Measurements from ENCODE around the gene DCAF6.

DCAF6 gene

GRCh38 chr1:168007691-168008090 lies 71.2 kb downstream of the DCAF6 start:
- Histone ChIP-seq H3K4me1 (ENCODE audit: low read depth, poor library complexity, severe bottlenecking) (no peaks in the 10 kb centered on the region), H4K20me1 (ENCODE audit: insufficient read depth) (no peaks in the 10 kb centered on the region), H3K4me3 (IDR thresholded peaks at IDR 0.05; ENCODE audit: insufficient read depth, low read depth, low read length) (no peak overlapping the region), H3K36me3 (ENCODE audit: insufficient read depth) (peaks cover 4% of the 10 kb centered on the region; the same call in 1 of the 2 replicates), H3K4me2 (no peak overlapping the region), H3K27ac (no peak overlapping the region), H3K27me3 (ENCODE audit: insufficient read depth, low read depth) (no peaks in the 10 kb centered on the region), H3K79me2 (ENCODE audit: insufficient read depth, low read depth) (no peaks in the 10 kb centered on the region), H2AFZ (ENCODE audit: low read depth) (no peak overlapping the region), H3K9ac (no peak overlapping the region)
- TF ChIP-seq CTCF (conservative IDR thresholded peaks at IDR 0.05; ENCODE audit: low read depth, low read length) = no peak

GRCh38 chr1:168008595-168008994 lies 72.1 kb downstream of the DCAF6 start:
- H3K4me2 ChIP-seq = no peak overlapping the region
- no peaks in the 10 kb centered on the region for H3K79me2 ChIP-seq (ENCODE audit: insufficient read depth, low read depth)
- H2AFZ ChIP-seq (ENCODE audit: low read depth) = no peak overlapping the region
- no peaks in the 10 kb centered on the region for H3K4me1 ChIP-seq (ENCODE audit: low read depth, poor library complexity, severe bottlenecking)
- no peaks in the 10 kb centered on the region for H4K20me1 ChIP-seq (ENCODE audit: insufficient read depth)
- no peak overlapping the region for H3K27ac ChIP-seq
- H3K27me3 ChIP-seq (ENCODE audit: insufficient read depth, low read depth) = no peaks in the 10 kb centered on the region
- TF ChIP-seq CTCF (conservative IDR thresholded peaks at IDR 0.05; ENCODE audit: low read depth, low read length) = no peak
- H3K9ac ChIP-seq = no peak overlapping the region
- no peak overlapping the region for H3K4me3 ChIP-seq (IDR thresholded peaks at IDR 0.05; ENCODE audit: insufficient read depth, low read depth, low read length)
- H3K36me3 ChIP-seq (ENCODE audit: insufficient read depth) = no peaks in the 10 kb centered on the region; the same call in 1 of the 2 replicates

DNA sequence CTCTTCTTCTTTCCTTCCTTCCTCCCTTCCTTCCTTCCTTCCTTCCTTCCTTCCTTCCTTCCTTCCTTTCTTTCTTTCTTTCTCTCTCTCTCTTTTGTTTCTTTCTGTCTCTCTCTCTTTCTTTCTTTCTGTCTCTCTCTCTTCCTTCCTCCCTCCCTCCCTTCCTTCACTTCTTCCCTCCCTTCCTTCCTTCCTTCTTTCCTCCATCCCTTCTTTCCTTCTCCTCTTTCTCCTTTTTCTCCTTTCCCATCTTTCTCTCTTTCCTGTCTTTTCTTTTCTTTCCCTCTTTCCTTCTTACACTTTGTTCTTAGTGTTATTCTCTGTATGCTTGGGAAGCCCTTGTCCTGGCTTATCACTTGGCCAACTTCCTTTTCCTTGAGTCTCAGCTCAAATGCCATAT lies 72.8 kb downstream of the DCAF6 start:
- Histone ChIP-seq H3K79me2 (ENCODE audit: insufficient read depth, low read depth) (no peaks in the 10 kb centered on the region), H3K36me3 (ENCODE audit: insufficient read depth) (no peaks in the 10 kb centered on the region; the same call in 1 of the 2 replicates), H3K27ac (no peak overlapping the region), H4K20me1 (ENCODE audit: insufficient read depth) (no peaks in the 10 kb centered on the region), H3K9ac (no peak overlapping the region), H3K27me3 (ENCODE audit: insufficient read depth, low read depth) (no peaks in the 10 kb centered on the region), H3K4me3 (IDR thresholded peaks at IDR 0.05; ENCODE audit: insufficient read depth, low read depth, low read length) (no peak overlapping the region), H2AFZ (ENCODE audit: low read depth) (no peak overlapping the region), H3K4me1 (ENCODE audit: low read depth, poor library complexity, severe bottlenecking) (no peaks in the 10 kb centered on the region), H3K4me2 (no peak overlapping the region)
- no peak for TF ChIP-seq CTCF (conservative IDR thresholded peaks at IDR 0.05; ENCODE audit: low read depth, low read length)

DNA sequence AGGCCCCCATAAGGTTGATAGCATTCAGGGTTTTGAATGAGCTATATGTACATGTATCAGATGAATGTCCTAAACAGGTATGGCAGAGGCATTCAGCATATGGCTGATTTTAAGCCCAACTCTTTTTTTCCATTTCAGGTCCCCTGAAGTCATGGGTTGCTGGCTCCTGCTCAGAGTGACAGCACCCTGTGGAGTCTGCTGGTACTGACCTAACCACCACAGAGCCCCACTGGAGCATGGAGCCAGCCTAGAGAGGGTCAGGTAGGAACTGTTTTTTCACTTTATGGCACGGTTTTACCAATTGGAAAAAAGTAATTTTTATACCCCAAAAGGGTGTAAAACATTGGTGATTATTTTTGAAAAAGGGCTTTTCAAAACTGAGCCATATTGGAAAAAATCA lies 82.9 kb downstream of the DCAF6 start:
- H3K4me2 ChIP-seq = no peak overlapping the region
- H3K79me2 ChIP-seq (ENCODE audit: insufficient read depth, low read depth) = no peaks in the 10 kb centered on the region
- no peak overlapping the region for H3K9ac ChIP-seq
- no peaks in the 10 kb centered on the region for H3K4me1 ChIP-seq (ENCODE audit: low read depth, poor library complexity, severe bottlenecking)
- H3K4me3 ChIP-seq (IDR thresholded peaks at IDR 0.05; ENCODE audit: insufficient read depth, low read depth, low read length) = no peak overlapping the region
- no peak overlapping the region for H3K27ac ChIP-seq
- H3K27me3 ChIP-seq (ENCODE audit: insufficient read depth, low read depth) = no peaks in the 10 kb centered on the region
- H3K36me3 ChIP-seq (ENCODE audit: insufficient read depth) = no peaks in the 10 kb centered on the region
- TF ChIP-seq CTCF (conservative IDR thresholded peaks at IDR 0.05; ENCODE audit: low read depth, low read length) = no peak
- no peaks in the 10 kb centered on the region for H4K20me1 ChIP-seq (ENCODE audit: insufficient read depth)
- no peak overlapping the region for H2AFZ ChIP-seq (ENCODE audit: low read depth)

Data from KMS-11 (cell line).